GM23338 (cell line): ENCODE measurements around the gene IMP3. TPM values are rescaled to one million over a fixed set of nuclear protein-coding genes. Genes with fewer than 3 reads are reported as not detected.

Source experiments
- ATAC-seq: fragments of 200-7000 bp; cut with Tn5 transposase; 3 replicates; pipeline ENCODE4 v1.9.1; 2020
- DNase-seq: peaks from one replicate; pipeline ENCODE4 v3.0.0-alpha.2; 2015; ENCODE audit warnings: low spot score
- H2AFZ ChIP-seq: fragments of 200-600 bp; sonication (generic); 2 replicates; pipeline ENCODE4 v1.8.0; 2016; ENCODE audit warnings: antibody characterized with exemption, mild to moderate bottlenecking, moderate library complexity
- H3F3A ChIP-seq: fragments of 200-600 bp; sonication (generic); replicated peaks from 2 replicates; pipeline ENCODE4 v1.8.0; 2017; ENCODE audit warnings: antibody characterized with exemption, mixed run types, low read depth
- H3K27ac ChIP-seq: fragments of 200-600 bp; sonication (generic); 2 replicates; pipeline ENCODE4 v1.6.1; 2016; ENCODE audit warnings: low read depth
- H3K27me3 ChIP-seq: fragments of 200-600 bp; sonication (generic); 2 replicates; pipeline ENCODE4 v1.8.0; 2016; ENCODE audit warnings: mild to moderate bottlenecking, mixed run types, moderate library complexity; ENCODE audit not compliant: insufficient read depth
- H3K36me3 ChIP-seq: fragments of 200-600 bp; sonication (generic); 2 replicates; pipeline ENCODE4 v1.8.0; 2016; ENCODE audit warnings: mild to moderate bottlenecking; ENCODE audit not compliant: insufficient read depth
- H3K4me1 ChIP-seq: fragments of 200-600 bp; sonication (generic); 2 replicates; pipeline ENCODE4 v1.8.0; 2016; ENCODE audit warnings: mild to moderate bottlenecking, moderate library complexity; ENCODE audit not compliant: insufficient read depth
- H3K4me2 ChIP-seq: fragments of 200-600 bp; sonication (generic); 2 replicates; pipeline ENCODE4 v1.7.1; 2017; ENCODE audit warnings: mixed run types
- H3K4me3 ChIP-seq: fragments of 200-600 bp; sonication (generic); 2 replicates; pipeline ENCODE4 v1.6.1; 2016; ENCODE audit warnings: mixed run types
- H3K79me2 ChIP-seq: fragments of 200-600 bp; sonication (generic); replicated peaks from 2 replicates; pipeline ENCODE4 v1.8.0; 2017; ENCODE audit warnings: mild to moderate bottlenecking; ENCODE audit not compliant: insufficient read depth
- H3K9me2 ChIP-seq: fragments of 200-600 bp; sonication (generic); 2 replicates; pipeline ENCODE4 v1.8.0; 2017; ENCODE audit not compliant: insufficient read depth
- H4K20me1 ChIP-seq: fragments of 200-600 bp; sonication (generic); replicated peaks from 2 replicates; pipeline ENCODE4 v1.8.0; 2017; ENCODE audit warnings: mild to moderate bottlenecking; ENCODE audit not compliant: insufficient read depth
- H3K27ac Mint-ChIP-seq: 2 replicates; pipeline ENCODE4 v1.8.0; 2020; ENCODE audit warnings: inconsistent platforms, mild to moderate bottlenecking, moderate library complexity, mixed read lengths
- H3K27me3 Mint-ChIP-seq: 3 replicates; pipeline ENCODE4 v1.8.0; 2022; ENCODE audit warnings: low read depth, mild to moderate bottlenecking, moderate library complexity, mixed read lengths, inconsistent platforms; ENCODE audit not compliant: insufficient read depth, poor library complexity
- H3K36me3 Mint-ChIP-seq: 3 replicates; pipeline ENCODE4 v1.8.0; 2021; ENCODE audit warnings: low read depth, mild to moderate bottlenecking, inconsistent platforms, moderate library complexity, mixed read lengths
- H3K4me1 Mint-ChIP-seq: 3 replicates; pipeline ENCODE4 v1.8.0; 2020; ENCODE audit warnings: mild to moderate bottlenecking, inconsistent platforms, mixed read lengths
- H3K4me3 Mint-ChIP-seq: 3 replicates; pipeline ENCODE4 v1.8.0; 2021; ENCODE audit warnings: moderate library complexity, mild to moderate bottlenecking, inconsistent platforms, mixed read lengths
- H3K9me3 Mint-ChIP-seq: 3 replicates; pipeline ENCODE4 v1.8.0; 2020; ENCODE audit warnings: moderate library complexity, mild to moderate bottlenecking, inconsistent platforms, mixed read lengths
- CREB1 ChIP-seq: fragments of 250-450 bp; sonication (Bioruptor Pico); IDR thresholded peaks from 2 replicates; pipeline ENCODE4 v1.5.0; 2020; ENCODE audit warnings: low read depth, mild to moderate bottlenecking, moderate library complexity
- EZH2phosphoT487 ChIP-seq: fragments of 200-600 bp; sonication (generic); IDR thresholded peaks from one replicate; pipeline ENCODE4 v1.8.1; 2018; ENCODE audit warnings: antibody characterized with exemption; ENCODE audit not compliant: unreplicated experiment
- JUNB ChIP-seq: IDR thresholded peaks from one replicate; pipeline ENCODE4 v1.6.1; 2016; ENCODE audit warnings: antibody characterized with exemption; ENCODE audit not compliant: unreplicated experiment
- POLR2AphosphoS5 ChIP-seq: IDR thresholded peaks from 2 replicates; pipeline ENCODE4 v1.6.1; 2016; ENCODE audit warnings: antibody characterized with exemption, low read depth
- ZNF114 ChIP-seq: fragments of 250-450 bp; sonication (Bioruptor Pico); IDR thresholded peaks from 2 replicates; pipeline ENCODE4 v1.5.0; 2020; ENCODE audit warnings: mild to moderate bottlenecking, moderate library complexity
- ZNF331 ChIP-seq: fragments of 250-450 bp; sonication (Bioruptor Pico); IDR thresholded peaks from 2 replicates; pipeline ENCODE4 v1.5.0; 2020; ENCODE audit warnings: low read depth, mild to moderate bottlenecking, moderate library complexity
- polyA plus RNA-seq: library from polyadenylated mRNA; unstranded; fragments of >200 nt; fragmentation: Nextera tagmentation; extraction: Ambion mirVana; gene quantifications from 2 replicates; pipeline ENCODE4 v1.2.1, GENCODE V29; 2016
- total RNA-seq: library from RNA; depleted of rRNA; stranded (reverse); fragments of >200 nt; shearing (Covaris generic); gene quantifications from 2 replicates; pipeline ENCODE4 v1.2.3, GENCODE V29; 2014
- TF ChIP-seq, protein P1 (sequence below): IDR thresholded peaks from 2 replicates; pipeline ENCODE4 v1.6.1; 2016; ENCODE audit warnings: antibody characterized with exemption
- TF ChIP-seq, protein P2 (sequence below): IDR thresholded peaks from one replicate; pipeline ENCODE4 v1.6.1; 2018; ENCODE audit warnings: antibody characterized with exemption; ENCODE audit not compliant: unreplicated experiment
- TF ChIP-seq, protein P3 (sequence below), 2 experiments: fragments of 200-600 bp in 1 of 2; sonication (generic) in 1 of 2; conservative IDR thresholded peaks; 2 replicates each; pipeline versions ENCODE4 v1.5.1 to v1.6.1; 2016 to 2017; ENCODE audit warnings: antibody characterized with exemption in 2 of 2, low read depth in 2 of 2, mild to moderate bottlenecking in 2 of 2, moderate library complexity in 1 of 2

The IMP3 gene
- total and polyA plus RNA-seq, 2 experiments from 2014 or later = 210 to 319 TPM

DNA sequence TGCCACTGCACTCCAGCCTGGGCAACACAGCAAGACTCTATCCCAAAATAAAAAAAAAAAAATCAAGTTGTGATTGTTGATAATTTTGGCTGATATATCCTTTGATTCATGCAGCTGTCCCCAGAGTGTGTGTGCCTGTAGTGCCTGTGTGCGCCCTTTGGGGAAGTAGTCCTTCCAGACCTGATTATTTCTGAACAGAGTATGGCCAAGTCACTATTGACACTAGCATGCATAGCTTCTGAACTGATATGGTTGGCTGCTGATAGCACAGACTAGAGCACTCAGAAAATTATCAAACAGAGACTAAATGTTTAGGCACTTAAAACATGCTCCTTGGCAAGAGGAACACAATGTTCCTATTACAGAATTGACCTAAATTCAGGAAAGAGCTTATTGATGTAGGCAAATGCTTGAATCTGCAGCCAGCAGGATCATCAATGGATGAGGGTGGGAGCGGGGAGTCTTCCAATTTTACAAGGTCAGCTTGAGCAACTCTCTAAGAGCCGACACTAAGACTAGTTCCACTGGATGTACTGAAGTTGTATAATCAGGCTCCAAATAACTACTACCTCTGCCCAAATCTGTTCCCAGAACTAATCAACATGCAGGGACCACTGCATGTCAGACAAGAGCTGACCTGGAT, 43.2 kb downstream of the IMP3 start:
- TF ChIP-seq, protein P1, sequence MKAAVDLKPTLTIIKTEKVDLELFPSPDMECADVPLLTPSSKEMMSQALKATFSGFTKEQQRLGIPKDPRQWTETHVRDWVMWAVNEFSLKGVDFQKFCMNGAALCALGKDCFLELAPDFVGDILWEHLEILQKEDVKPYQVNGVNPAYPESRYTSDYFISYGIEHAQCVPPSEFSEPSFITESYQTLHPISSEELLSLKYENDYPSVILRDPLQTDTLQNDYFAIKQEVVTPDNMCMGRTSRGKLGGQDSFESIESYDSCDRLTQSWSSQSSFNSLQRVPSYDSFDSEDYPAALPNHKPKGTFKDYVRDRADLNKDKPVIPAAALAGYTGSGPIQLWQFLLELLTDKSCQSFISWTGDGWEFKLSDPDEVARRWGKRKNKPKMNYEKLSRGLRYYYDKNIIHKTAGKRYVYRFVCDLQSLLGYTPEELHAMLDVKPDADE = no peak
- no peak for TF ChIP-seq POLR2AphosphoS5
- TF ChIP-seq ZNF331 = no peak
- TF ChIP-seq CREB1 (CRISPR knock-in tag) = no peak
- TF ChIP-seq, protein P2, sequence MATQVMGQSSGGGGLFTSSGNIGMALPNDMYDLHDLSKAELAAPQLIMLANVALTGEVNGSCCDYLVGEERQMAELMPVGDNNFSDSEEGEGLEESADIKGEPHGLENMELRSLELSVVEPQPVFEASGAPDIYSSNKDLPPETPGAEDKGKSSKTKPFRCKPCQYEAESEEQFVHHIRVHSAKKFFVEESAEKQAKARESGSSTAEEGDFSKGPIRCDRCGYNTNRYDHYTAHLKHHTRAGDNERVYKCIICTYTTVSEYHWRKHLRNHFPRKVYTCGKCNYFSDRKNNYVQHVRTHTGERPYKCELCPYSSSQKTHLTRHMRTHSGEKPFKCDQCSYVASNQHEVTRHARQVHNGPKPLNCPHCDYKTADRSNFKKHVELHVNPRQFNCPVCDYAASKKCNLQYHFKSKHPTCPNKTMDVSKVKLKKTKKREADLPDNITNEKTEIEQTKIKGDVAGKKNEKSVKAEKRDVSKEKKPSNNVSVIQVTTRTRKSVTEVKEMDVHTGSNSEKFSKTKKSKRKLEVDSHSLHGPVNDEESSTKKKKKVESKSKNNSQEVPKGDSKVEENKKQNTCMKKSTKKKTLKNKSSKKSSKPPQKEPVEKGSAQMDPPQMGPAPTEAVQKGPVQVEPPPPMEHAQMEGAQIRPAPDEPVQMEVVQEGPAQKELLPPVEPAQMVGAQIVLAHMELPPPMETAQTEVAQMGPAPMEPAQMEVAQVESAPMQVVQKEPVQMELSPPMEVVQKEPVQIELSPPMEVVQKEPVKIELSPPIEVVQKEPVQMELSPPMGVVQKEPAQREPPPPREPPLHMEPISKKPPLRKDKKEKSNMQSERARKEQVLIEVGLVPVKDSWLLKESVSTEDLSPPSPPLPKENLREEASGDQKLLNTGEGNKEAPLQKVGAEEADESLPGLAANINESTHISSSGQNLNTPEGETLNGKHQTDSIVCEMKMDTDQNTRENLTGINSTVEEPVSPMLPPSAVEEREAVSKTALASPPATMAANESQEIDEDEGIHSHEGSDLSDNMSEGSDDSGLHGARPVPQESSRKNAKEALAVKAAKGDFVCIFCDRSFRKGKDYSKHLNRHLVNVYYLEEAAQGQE = no peak
- TF ChIP-seq, protein P3, sequence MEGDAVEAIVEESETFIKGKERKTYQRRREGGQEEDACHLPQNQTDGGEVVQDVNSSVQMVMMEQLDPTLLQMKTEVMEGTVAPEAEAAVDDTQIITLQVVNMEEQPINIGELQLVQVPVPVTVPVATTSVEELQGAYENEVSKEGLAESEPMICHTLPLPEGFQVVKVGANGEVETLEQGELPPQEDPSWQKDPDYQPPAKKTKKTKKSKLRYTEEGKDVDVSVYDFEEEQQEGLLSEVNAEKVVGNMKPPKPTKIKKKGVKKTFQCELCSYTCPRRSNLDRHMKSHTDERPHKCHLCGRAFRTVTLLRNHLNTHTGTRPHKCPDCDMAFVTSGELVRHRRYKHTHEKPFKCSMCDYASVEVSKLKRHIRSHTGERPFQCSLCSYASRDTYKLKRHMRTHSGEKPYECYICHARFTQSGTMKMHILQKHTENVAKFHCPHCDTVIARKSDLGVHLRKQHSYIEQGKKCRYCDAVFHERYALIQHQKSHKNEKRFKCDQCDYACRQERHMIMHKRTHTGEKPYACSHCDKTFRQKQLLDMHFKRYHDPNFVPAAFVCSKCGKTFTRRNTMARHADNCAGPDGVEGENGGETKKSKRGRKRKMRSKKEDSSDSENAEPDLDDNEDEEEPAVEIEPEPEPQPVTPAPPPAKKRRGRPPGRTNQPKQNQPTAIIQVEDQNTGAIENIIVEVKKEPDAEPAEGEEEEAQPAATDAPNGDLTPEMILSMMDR (conservative IDR thresholded peaks at IDR 0.05; ENCODE audit: low read depth in 2 of 2) = no peak
- no peak for TF ChIP-seq JUNB
- Histone ChIP-seq H3K36me3 (peaks cover 8% of the 10 kb centered on the region), H3K27ac (no peak overlapping the region), H3K4me3 (no peak overlapping the region), H4K20me1 (no peaks in the 10 kb centered on the region), H2AFZ (no peak overlapping the region), H3K9me2 (no peaks in the 10 kb centered on the region), H3K27me3 (no peaks in the 10 kb centered on the region), H3K4me1 (no peaks in the 10 kb centered on the region), H3K79me2 (no peaks in the 10 kb centered on the region), H3K4me2 (no peak overlapping the region), H3F3A (0 out of 2 replicates have a peak, but pooled peaks cover 3% of the 10 kb centered on the region)
- Mint-ChIP-seq H3K27ac (no peak overlapping the region), H3K9me3 (no peaks in the 10 kb centered on the region), H3K36me3 (peaks cover 38% of the 10 kb centered on the region), H3K27me3 (peaks cover 4% of the 10 kb centered on the region), H3K4me1 (no peaks in the 10 kb centered on the region), H3K4me3 (no peak overlapping the region)
- DNase-seq = no peak
- no peak for ATAC-seq

DNA sequence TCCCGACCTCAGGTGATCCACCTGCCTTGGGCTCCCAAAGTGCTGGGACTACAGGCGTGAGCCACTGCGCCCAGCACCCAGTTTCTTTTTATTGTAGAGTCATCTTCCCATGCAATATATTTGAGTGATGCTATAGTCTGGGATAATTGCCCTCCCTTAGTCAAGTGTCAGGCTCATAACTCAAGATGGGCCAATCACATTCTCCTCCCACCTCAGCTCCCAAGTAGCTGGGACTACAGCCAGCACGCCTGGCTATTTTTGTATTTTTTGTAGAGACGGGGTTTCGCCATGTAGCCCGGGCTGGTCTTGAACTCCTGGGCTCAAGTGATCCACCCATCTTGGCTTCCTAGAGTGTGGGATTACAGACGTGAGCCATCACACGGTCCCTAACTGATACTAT, 45.7 kb downstream of the IMP3 start:
- Mint-ChIP-seq H3K4me3 (no peak overlapping the region), H3K27me3 (peaks cover 7% of the 10 kb centered on the region)
- no peak overlapping the region for H3K4me3 ChIP-seq
- no peak for TF ChIP-seq JUNB
- no peak for TF ChIP-seq EZH2phosphoT487
- TF ChIP-seq, protein P1 = no peak
- TF ChIP-seq ZNF331 = no peak
- TF ChIP-seq, protein P3 (conservative IDR thresholded peaks at IDR 0.05; ENCODE audit: low read depth in 2 of 2) = no peak
- no peak for TF ChIP-seq CREB1 (CRISPR knock-in tag)
- TF ChIP-seq ZNF114 (CRISPR knock-in tag) = no peak
- TF ChIP-seq, protein P2 = no peak

More for the DNA sequence above, 45.7 kb downstream of the IMP3 start:
- Mint-ChIP-seq H3K27ac (no peak overlapping the region), H3K9me3 (no peaks in the 10 kb centered on the region), H3K4me1 (no peaks in the 10 kb centered on the region), H3K36me3 (peaks cover 24% of the 10 kb centered on the region)
- no peaks in the 10 kb centered on the region for H3K36me3 ChIP-seq
- no peaks in the 10 kb centered on the region for H3K79me2 ChIP-seq
- H3K4me1 ChIP-seq = no peaks in the 10 kb centered on the region
- H3F3A ChIP-seq = 0 out of 2 replicates have a peak, but pooled peaks cover 3% of the 10 kb centered on the region
- ATAC-seq (no peak), DNase-seq (no peak)
- H3K9me2 ChIP-seq = no peaks in the 10 kb centered on the region
- no peak overlapping the region for H3K27ac ChIP-seq
- H3K27me3 ChIP-seq = no peaks in the 10 kb centered on the region
- H3K4me2 ChIP-seq = no peak overlapping the region
- no peak overlapping the region for H2AFZ ChIP-seq
- H4K20me1 ChIP-seq = no peaks in the 10 kb centered on the region
